A549 (cell line): Measurements from ENCODE around the gene CERS3. TPM values are rescaled to one million over a fixed set of nuclear protein-coding genes. Genes with fewer than 3 reads are reported as not detected.

Experiments
- ATAC-seq, 2 experiments: fragments of 200-7000 bp in 1 of 2; fragments of >200 bp in 1 of 2; cut with Nextera tagmentation in 1 of 2; cut with Tn5 transposase in 1 of 2; 3 replicates each; pipeline versions ENCODE4 v1.8.0 to v1.9.1; 2018 to 2020; ENCODE audit warnings: mild to moderate bottlenecking in 1 of 2, moderate library complexity in 1 of 2
- CTCF ChIA-PET: fragments of 300-600 bp; sonication (Branson Sonifier 250); formaldehyde crosslinking; extraction: SDS; loops from one replicate; lab custom pipeline; 2021; ENCODE audit warnings: antibody characterized with exemption, inconsistent platforms; lab: Yijun Ruan, JAX
- POLR2A ChIA-PET: fragments of 350-600 bp; formaldehyde crosslinking; extraction: SDS; loops from one replicate; lab custom pipeline; 2021; ENCODE audit warnings: antibody characterized with exemption, inconsistent platforms; lab: Yijun Ruan, JAX
- DNase-seq, 2 experiments: peaks; one replicate each; pipeline versions ENCODE4 v3.0.0 to v3.0.0-alpha.2; 2011 to 2016; ENCODE audit warnings: low read depth in 1 of 2, low spot score in 1 of 2
- FAIRE-seq: peaks from 2 replicates; lab custom pipeline; 2011; peaks lifted over from hg19 to GRCh38; lab: Jason Lieb, UNC
- H3K27ac ChIP-seq, 2 experiments: fragments of >200 bp; sonication (Bioruptor Twin); formaldehyde crosslinking; 3 replicates each; pipeline ENCODE4 v1.5.1; 2016 to 2017
- H3K4me1 ChIP-seq: fragments of >200 bp; sonication (Bioruptor Twin); formaldehyde crosslinking; 3 replicates; pipeline ENCODE4 v1.6.1; 2016
- H3K4me2 ChIP-seq: fragments of >200 bp; sonication (Bioruptor Twin); formaldehyde crosslinking; 3 replicates; pipeline ENCODE4 v1.6.1; 2016
- H3K4me3 ChIP-seq: fragments of >200 bp; sonication (Bioruptor Twin); formaldehyde crosslinking; 3 replicates; pipeline ENCODE4 v1.5.1; 2016
- H3K9me3 ChIP-seq: fragments of >200 bp; sonication (Bioruptor Twin); formaldehyde crosslinking; 3 replicates; pipeline ENCODE4 v1.6.1; 2016
- CHD4 ChIP-seq: fragments of 200-600 bp; sonication (generic); IDR thresholded peaks from 2 replicates; pipeline ENCODE4 v1.6.1; 2016; ENCODE audit warnings: antibody characterized with exemption, mild to moderate bottlenecking, borderline replicate concordance
- FOSL2 ChIP-seq, 2 experiments: fragments of 450-650 bp in 1 of 2; fragments of >200 bp in 1 of 2; sonication (Bioruptor Twin) in 1 of 2; formaldehyde crosslinking; IDR thresholded peaks; 2 replicates each; pipeline versions ENCODE4 v1.5.0 to v1.6.1; 2016 to 2020; ENCODE audit warnings: mild to moderate bottlenecking in 1 of 2, moderate library complexity in 1 of 2
- HDAC2 ChIP-seq: fragments of 200-600 bp; sonication (generic); IDR thresholded peaks from 2 replicates; pipeline ENCODE4 v1.6.1; 2016
- HOXA7 ChIP-seq: fragments of 250-450 bp; sonication (Bioruptor Pico); IDR thresholded peaks from 2 replicates; pipeline ENCODE4 v1.5.0; 2020; ENCODE audit warnings: mild to moderate bottlenecking, moderate library complexity
- HOXB13 ChIP-seq: fragments of 250-450 bp; sonication (Bioruptor Pico); IDR thresholded peaks from 2 replicates; pipeline ENCODE4 v1.5.0; 2020; ENCODE audit warnings: low read depth, mild to moderate bottlenecking, moderate library complexity
- HOXB5 ChIP-seq: fragments of 250-450 bp; sonication (Bioruptor Pico); IDR thresholded peaks from 2 replicates; pipeline ENCODE4 v1.5.0; 2020; ENCODE audit warnings: mild to moderate bottlenecking, moderate library complexity
- JUN ChIP-seq, 2 experiments: fragments of >200 bp; sonication (Bioruptor Twin); formaldehyde crosslinking; IDR thresholded peaks; 2 replicates in 1 of 2; 3 replicates in 1 of 2; pipeline ENCODE4 v1.6.1; 2016 to 2017
- KDM5A ChIP-seq: fragments of 200-600 bp; sonication (generic); IDR thresholded peaks from 2 replicates; pipeline ENCODE4 v1.6.1; 2016; ENCODE audit warnings: antibody characterized with exemption, mild to moderate bottlenecking
- MYC ChIP-seq: IDR thresholded peaks from 2 replicates; pipeline ENCODE4 v1.6.1; 2012; ENCODE audit warnings: mild to moderate bottlenecking, inconsistent platforms, low read length, improper control_type of control experiment, borderline replicate concordance
- RAD21 ChIP-seq, 2 experiments: fragments of >200 bp in 1 of 2; sonication (Bioruptor Twin) in 1 of 2; formaldehyde crosslinking in 1 of 2; IDR thresholded peaks in 1 of 2; conservative IDR thresholded peaks in 1 of 2; 2 replicates in 1 of 2; 3 replicates in 1 of 2; pipeline ENCODE4 v1.6.1; 2012 to 2018; ENCODE audit warnings: inconsistent platforms in 1 of 2
- RFX5 ChIP-seq: fragments of 450-650 bp; IDR thresholded peaks from 2 replicates; pipeline ENCODE4 v1.7.1; 2014; ENCODE audit warnings: antibody characterized with exemption, mild to moderate bottlenecking, moderate library complexity
- SMC3 ChIP-seq: fragments of >200 bp; sonication (Bioruptor Twin); formaldehyde crosslinking; IDR thresholded peaks from 3 replicates; pipeline ENCODE4 v1.6.1; 2018; ENCODE audit warnings: inconsistent platforms
- TFCP2L1 ChIP-seq: fragments of 250-450 bp; sonication (Bioruptor Pico); IDR thresholded peaks from 2 replicates; pipeline ENCODE4 v1.5.0; 2021; ENCODE audit warnings: mild to moderate bottlenecking
- ZC3H11A ChIP-seq: fragments of 450-650 bp; IDR thresholded peaks from 2 replicates; pipeline ENCODE4 v1.6.1; 2014; ENCODE audit warnings: antibody characterized with exemption, mild to moderate bottlenecking
- ZNF302 ChIP-seq: fragments of 250-450 bp; sonication (Bioruptor Pico); IDR thresholded peaks from 2 replicates; pipeline ENCODE4 v1.9.0; 2021; ENCODE audit warnings: inconsistent platforms, mild to moderate bottlenecking, moderate library complexity
- WGBS: methylation state at CpG from one replicate; pipeline ENCODE4 v1.1.6; 2017; ENCODE audit errors: missing lambda C conversion rate; 5-methylcytosine and 5-hydroxymethylcytosine counted together
- polyA plus RNA-seq, 4 experiments: library from polyadenylated mRNA; depleted of rRNA in 3 of 4; stranded (reverse); fragments of >200 nt; fragmentation: RNase III in 1 of 4; extraction: RNeasy Plus Mini Kit Qiagen cat#74134 plus additional on column Dnase treatment in 1 of 4; gene quantifications; 2 replicates in 3 of 4; 3 replicates in 1 of 4; pipeline ENCODE4 v1.2.3, GENCODE V29; 2011 to 2017
- TF ChIP-seq, protein P1 (sequence below): fragments of 150-350 bp; IDR thresholded peaks from 2 replicates; pipeline ENCODE4 v1.6.1; 2014; ENCODE audit warnings: low read depth, mild to moderate bottlenecking, low read length
- TF ChIP-seq, protein P2 (sequence below): fragments of 250-450 bp; sonication (Bioruptor Pico); IDR thresholded peaks from 2 replicates; pipeline ENCODE4 v1.5.0; 2020; ENCODE audit warnings: low read depth, mild to moderate bottlenecking, moderate library complexity

The CERS3 gene
- polyA plus RNA-seq, 2 of the 4 experiments (the other 2 are of a cell fraction): not detected

DNA sequence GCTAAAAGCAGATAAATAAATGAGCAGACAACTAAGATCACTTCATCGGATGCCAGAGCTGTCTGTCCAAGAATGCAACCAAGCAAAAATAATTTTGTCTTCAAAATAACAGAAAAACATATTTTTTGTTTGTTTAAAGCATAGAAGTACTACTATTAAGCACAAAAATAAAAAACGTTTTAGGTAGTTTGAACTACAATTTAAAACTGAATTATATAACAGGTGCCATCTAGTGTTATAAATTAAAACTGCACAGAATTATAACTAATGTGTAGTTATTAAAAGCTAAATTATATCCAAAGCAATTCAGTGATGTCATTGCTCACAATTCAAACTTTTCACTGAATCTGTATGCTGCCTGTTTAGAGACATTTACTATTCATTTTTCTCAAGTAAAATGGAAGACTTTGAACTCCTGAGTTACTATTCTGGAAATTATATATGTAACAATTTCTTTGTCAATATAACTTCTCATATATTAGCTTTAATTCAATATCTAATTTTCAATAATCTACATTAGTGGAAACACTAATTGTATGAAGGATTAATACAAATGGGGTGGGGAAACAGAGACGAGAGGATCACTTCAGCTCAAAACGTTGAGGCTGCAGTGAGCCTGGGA, 43.7 kb upstream of the CERS3 start (continued):
- peak; percentile 69 for TF ChIP-seq SMC3

DNA sequence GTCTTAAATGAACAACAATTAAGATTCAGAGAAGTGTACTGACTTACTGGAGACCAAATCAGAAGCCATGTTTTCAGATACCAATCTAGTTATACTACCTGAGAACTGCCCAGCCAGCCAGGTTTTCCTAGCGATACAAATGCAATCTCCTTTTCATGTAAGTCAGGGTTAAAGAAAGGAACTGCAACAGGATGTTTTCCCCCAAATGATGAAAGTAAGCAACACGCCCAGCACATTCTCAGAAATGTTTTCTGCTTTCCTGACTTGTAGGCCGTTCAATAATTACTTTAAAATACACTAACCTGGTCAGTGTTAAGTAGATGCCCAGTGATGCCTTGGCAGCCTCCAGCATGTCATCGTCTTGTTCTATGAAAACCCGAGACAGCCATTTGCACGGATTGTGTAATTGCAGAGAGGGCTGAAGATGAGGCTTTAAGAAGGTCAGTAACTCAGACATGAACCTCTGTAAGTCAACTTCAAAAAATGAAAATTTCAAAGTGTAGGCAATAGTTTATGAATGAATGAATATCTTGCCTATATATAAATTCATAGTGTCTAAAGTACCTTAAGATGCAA, 42.9 kb upstream of the CERS3 start:
- Histone ChIP-seq H3K9me3 (no peaks in the 10 kb centered on the region), H3K4me1 (no peaks in the 10 kb centered on the region), H3K4me3 (no peak overlapping the region), H3K4me2 (no peak overlapping the region)
- ATAC-seq (no peak), FAIRE-seq (no peak), DNase-seq (no peak)
- 74% methylated on average over 6 of the region's 6 CpGs for WGBS
- no peak for TF ChIP-seq HOXA7 (CRISPR knock-in tag)
- TF ChIP-seq MYC: no peak
- no peak for TF ChIP-seq RFX5
- no peak for TF ChIP-seq ZNF302 (CRISPR knock-in tag)
- no peak for TF ChIP-seq RAD21 (conservative IDR thresholded peaks at IDR 0.05 in 1 of 2, IDR thresholded peaks at IDR 0.05 in 1 of 2)
- TF ChIP-seq HDAC2: no peak
- TF ChIP-seq, protein P1, sequence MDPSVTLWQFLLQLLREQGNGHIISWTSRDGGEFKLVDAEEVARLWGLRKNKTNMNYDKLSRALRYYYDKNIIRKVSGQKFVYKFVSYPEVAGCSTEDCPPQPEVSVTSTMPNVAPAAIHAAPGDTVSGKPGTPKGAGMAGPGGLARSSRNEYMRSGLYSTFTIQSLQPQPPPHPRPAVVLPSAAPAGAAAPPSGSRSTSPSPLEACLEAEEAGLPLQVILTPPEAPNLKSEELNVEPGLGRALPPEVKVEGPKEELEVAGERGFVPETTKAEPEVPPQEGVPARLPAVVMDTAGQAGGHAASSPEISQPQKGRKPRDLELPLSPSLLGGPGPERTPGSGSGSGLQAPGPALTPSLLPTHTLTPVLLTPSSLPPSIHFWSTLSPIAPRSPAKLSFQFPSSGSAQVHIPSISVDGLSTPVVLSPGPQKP: no peak
- TF ChIP-seq TFCP2L1 (CRISPR knock-in tag): no peak
- no peak for TF ChIP-seq ZC3H11A
- TF ChIP-seq, all 56 proteins: peak for 0
- POLR2A ChIA-PET: interaction anchor here (1.8 kb wide), 1 partner anchor 222 kb away, joined by 9 read pairs; no protein-coding TSS in a partner anchor
- H3K27ac ChIP-seq: no peak overlapping the region
- CTCF ChIA-PET: interaction anchor here (0.8 to 6.8 kb wide), 13 partner anchors 8 to 643 kb away, joined by 3 to 120 read pairs (median 4); partner anchors contain the start of gene ADAMTS17

DNA sequence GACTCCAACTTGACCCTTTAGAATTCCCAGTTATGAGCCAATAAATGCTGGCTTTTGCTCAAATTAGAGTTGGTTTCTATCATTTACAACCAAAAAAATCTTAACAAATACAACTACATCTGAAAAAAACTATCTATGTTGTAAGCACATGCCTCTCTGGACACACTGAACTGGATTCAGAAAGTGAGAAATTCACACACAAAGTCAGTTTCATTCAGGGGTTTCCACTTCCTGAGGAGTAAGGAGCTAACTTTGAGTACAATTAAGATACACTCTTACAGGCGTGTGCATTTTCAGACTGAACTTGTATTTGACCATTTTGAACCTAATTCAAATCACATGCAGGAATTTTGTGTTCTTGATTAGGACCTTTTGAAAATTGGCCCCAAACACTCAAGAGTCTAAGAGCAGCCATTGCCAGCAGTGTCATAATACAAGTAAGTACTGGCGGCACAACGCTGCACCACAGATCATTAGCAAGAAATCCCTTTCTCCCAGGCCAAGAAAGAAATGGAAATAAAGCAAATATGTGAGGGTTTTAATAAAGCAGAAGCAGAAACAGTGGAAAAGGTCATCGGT, 42.1 kb upstream of the CERS3 start:
- DNase-seq (no peak), FAIRE-seq (peak; percentile 49), ATAC-seq (no peak)
- ChIA-PET POLR2A (no interaction called here), CTCF (interaction anchor here (1.0 to 6.8 kb wide), 4 partner anchors 10 to 642 kb away, joined by 4 to 120 read pairs (median 12); partner anchors contain the start of gene ADAMTS17)
- Histone ChIP-seq H3K27ac (no peak overlapping the region), H3K9me3 (no peaks in the 10 kb centered on the region), H3K4me3 (no peak overlapping the region), H3K4me2 (no peak overlapping the region), H3K4me1 (no peaks in the 10 kb centered on the region)
- WGBS: 91% methylated on average over 4 of the region's 4 CpGs
- TF ChIP-seq KDM5A: no peak
- TF ChIP-seq, protein P2, sequence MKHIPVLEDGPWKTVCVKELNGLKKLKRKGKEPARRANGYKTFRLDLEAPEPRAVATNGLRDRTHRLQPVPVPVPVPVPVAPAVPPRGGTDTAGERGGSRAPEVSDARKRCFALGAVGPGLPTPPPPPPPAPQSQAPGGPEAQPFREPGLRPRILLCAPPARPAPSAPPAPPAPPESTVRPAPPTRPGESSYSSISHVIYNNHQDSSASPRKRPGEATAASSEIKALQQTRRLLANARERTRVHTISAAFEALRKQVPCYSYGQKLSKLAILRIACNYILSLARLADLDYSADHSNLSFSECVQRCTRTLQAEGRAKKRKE (CRISPR knock-in tag): no peak
- no peak for TF ChIP-seq HOXB13 (CRISPR knock-in tag)
- TF ChIP-seq FOSL2 (IDR thresholded peaks at IDR 0.05): no peak
- no peak for TF ChIP-seq FOSL2 (CRISPR knock-in tag; IDR thresholded peaks at IDR 0.05)
- no peak for TF ChIP-seq HOXB5
- no peak for TF ChIP-seq JUN (IDR thresholded peaks at IDR 0.05)
- TF ChIP-seq, protein P1: no peak
- no peak for TF ChIP-seq CHD4
- no peak for TF ChIP-seq TFCP2L1 (CRISPR knock-in tag)
- TF ChIP-seq SMC3: no peak
